SH-SY5Y (cell line): Measurements from ENCODE around the gene MYO10.

Source experiments
- GATA2 ChIP-seq: IDR thresholded peaks from 2 replicates; pipeline ENCODE4 v1.6.1; 2011; ENCODE audit warnings: mild to moderate bottlenecking, low read depth, low read length
- GATA3 ChIP-seq: IDR thresholded peaks from 2 replicates; pipeline ENCODE4 v1.6.1; 2011; ENCODE audit warnings: low read depth, mild to moderate bottlenecking, low read length, moderate library complexity

The MYO10 gene

DNA sequence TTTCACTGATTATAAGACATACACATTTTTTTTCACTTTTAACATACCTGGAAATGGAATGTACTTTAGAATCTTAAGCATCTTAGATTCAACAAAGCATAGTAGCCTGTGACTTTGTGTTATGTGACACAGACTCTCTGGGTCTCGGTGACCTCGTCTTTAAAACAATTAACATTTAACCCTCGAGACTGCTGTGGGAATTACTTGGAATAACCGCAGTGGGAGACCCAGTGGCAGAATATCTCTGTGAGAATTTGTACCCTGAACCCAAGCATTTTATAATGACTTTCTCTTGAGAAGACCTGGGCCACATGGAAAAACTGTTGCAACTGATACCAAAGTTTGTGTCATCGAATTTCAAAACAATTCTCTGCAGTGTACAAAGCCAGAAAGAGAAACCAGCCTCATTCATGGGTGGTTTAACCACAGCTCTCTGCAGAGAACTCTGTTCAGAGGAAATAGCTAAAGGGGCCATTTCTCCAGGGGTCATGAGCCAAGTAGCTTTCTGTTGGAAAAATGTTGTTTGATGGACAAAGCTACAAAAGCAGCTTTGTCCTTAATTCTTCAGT lies 309.3 kb downstream of the MYO10 start:
- TF ChIP-seq GATA2: no peak
- no peak for TF ChIP-seq GATA3

DNA sequence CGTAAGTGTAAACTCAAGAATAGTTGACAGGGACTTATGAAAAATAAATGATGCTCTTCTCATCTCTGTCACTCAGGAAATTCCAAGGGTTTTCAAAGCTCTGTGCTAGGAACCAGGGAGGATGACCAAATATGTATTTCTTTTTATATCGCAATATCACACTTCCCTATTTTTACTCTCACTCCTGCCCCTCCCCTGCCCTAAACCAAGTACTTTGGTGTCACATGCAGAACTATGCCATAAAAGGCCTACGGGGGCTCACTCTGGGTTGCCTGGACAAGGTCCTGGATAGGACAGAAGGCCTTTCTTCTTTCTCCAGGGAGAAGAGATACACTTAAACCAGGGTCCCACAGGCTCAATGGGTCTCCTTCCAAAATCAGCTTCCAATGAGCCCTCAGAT lies 311.0 kb downstream of the MYO10 start:
- no peak for TF ChIP-seq GATA3
- TF ChIP-seq GATA2: no peak

DNA sequence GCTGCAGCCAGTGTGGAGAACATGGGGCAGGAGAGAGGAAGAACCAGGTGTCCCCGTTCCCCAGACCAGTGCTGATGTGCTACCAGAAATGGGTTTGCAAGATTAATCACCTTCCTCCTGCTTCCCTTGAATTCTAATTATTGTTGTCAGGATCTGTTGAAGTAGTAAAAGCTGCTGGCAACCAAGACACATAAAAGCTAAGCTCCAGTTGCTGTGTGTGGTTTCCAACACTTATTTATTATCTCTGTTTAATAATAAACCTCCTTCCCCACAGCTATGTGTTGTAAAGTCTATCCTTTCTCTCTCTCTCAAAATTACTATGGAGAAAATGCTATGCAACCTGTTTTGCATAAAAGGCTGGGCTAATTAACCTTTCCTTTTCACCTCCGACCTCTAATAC lies 317.0 kb downstream of the MYO10 start:
- TF ChIP-seq GATA2 (no peak), GATA3 (no peak)

DNA sequence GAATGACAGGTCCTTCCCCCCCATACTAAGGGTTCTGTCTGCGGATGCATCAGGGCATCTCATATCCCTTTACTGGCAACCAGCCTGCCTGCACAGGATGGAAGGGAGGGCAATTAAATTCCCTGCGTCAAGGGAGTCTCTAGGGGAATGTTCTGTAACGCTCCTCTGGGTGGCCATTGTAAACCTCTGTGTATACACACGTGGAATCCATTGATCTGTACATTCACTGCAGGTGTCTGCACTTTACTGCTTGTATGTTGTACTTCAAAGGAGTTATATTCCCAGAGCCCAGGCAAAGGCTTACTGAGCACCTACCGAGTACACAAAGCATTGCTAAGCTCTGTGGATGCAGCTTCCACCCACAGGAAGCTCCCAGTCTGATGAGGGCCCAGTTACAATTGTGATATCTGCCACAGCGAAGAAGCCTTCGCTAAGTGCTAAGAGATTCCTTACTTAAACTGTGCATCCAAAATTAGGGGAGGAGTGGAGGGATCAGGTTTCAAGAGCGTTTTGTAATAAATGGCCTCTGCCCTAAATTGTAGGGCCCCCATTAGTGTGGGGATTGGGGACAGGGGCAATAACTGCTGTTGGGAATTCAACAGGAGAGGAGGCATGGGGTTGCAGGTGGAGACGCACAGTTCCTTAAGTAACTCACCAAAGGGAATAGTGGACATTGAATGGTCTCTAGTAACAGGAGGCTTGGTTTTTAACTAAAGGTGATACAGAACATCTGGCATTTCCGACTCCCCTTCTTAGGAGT lies 317.8 kb downstream of the MYO10 start:
- TF ChIP-seq GATA2: no peak
- no peak for TF ChIP-seq GATA3

DNA sequence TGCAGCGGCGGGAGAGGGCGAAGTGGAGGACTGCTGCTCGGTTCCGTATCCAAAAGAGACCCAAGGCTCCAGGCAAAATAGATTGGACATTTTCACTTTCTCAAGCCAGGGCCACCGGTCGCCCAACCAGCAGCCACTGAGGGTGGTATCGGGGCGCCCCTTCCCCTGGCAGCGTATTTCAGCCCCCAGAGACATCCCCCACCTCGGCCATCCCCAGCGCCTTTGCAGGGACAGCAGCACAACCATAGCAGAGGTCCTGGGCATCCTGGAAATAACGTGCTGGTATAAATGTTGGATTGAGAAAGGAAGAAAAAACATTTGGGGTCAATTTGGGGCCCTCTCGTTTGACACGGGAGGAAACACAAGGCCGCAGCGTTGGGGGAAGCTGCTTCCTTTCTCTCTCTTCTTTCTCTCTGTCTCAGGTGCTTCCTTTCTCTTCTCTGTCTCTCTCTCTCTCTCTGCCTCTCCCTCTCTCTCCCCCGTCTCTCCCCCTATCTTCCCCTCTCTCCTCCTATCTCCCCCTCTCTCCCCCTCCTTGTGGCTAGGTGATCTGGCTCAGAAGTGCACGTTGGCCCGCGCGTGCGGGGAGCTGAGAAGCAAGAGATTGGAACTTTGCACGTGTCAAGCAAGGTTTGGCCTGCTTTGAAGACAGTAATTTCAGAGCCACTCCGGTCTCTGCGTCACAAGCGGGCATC lies 318.7 kb downstream of the MYO10 start:
- TF ChIP-seq GATA3 (no peak), GATA2 (no peak)

DNA sequence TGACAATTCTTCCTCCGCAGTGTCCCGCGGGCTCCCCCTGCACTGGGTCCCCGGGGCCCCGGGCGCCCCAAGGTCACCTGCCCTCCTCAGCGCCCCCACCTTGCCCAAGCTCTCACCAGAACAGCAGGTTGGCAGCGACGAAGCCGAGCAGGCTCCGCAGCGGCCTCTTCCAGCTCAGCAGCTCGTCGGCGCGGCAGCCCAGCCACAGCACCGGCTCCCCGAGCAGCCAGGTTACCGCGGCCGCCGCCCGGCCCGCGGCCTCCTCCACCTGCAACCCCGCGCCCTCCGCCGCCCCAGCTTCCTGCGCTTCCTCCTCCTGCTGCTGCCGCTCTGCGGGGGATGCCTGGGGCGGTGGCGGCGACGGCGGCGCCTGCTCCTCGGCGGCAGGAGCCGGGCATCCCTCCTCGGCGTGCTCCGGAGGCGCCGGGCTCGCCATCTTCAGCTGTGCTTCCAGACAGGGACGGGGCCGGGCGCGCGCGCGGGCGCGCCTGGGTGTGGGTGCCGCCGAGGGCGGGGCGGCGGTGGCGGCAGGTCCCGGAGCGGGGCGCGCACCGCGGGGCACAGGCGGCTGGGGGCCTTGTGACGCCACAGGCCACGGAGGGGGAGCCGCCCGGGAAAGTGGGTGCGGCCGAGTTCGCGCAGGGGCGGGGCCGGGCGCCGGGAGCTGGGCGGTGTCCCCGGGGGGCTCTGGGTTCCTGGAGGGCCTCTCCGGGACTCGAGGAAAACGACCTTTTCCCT lies 319.4 kb downstream of the MYO10 start, which contains the start of gene RETREG1:
Gene RETREG1, minus strand, starts transcription at position 462 of the 738 bp plus-strand sequence. Its CDS starts 26 bp downstream, at position 436.
- TF ChIP-seq GATA3 (no peak), GATA2 (no peak)

DNA sequence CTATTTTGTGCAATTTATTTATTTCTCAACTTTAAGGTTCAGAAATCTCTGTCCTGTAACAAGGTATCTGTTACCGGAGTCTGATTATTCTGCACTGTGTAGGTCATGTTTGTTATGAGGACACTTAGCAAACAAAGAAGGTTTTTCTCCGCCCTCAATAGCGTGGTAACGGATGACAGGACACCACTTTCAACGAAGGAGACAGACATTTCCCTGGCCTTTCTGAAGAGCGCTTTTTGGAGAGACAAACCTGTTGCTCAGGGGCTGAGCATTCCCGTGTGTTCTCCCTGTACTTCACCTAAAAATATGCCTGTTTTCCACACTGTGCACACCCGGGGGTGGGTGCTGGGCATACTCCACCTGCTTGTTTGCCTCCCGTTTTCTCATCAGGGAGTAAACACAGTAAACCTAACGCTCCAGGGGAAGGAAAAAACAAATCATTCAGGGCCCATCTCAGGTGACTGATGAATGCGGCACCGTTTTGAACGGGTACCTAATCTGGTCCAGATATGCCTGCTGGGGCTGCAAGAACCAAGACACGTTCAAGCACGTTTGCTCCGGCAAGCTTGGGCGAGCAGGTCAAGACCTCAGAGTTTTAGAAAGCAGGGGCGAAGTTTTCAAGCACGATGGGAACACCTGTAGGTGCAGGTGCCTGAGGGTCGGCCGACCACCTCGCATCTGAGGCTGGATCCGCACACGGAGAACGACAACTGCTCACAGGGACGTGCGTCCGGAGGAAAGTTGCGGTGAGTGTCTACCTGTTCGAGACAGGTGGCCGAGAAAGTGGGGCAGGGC lies 320.1 kb downstream of the MYO10 start:
- no peak for TF ChIP-seq GATA2
- TF ChIP-seq GATA3: no peak

DNA sequence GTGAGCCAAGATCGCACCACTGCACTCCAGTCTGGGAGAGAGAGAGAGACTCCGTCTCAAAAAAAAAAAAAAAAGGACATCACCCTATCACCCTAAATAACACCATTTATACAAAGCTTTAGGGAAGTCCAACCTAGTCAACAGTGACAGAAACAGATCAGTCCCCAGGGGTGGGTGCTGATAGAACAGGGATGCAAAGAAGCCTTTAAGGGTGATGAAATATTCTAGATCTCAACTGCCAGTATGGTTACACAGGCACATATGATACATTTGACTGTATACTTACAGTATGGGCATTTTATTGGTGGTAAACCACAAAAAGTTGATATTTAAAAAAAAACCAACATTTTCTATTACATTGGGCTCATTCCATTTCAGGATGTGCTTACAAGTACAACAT lies 324.1 kb downstream of the MYO10 start:
- no peak for TF ChIP-seq GATA2
- no peak for TF ChIP-seq GATA3
